ENCODE measurements around the gene ARHGEF19.
"Not testable (repeated sequence)": the region's sequence is repeated elsewhere in the genome, so short reads cannot be mapped to it uniquely, and the experiment has no call there.

Gene ARHGEF19

DNA sequence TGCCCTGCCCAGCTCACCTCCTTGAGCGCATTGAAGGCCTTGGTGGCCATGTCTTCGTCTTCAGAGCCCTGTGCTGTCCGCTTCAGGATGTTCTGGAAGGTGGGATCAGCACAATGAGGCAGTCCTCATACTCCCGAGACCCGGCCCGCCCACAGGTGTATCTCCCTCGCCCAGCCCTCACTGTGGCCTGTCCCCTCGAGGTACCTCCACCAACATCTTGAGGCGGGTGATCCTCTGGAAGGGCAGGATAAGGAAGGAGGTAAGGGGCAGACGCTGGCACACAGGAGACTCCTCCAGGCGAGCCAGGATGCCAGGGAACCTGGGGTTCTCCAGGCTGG, 7.1 kb downstream of the ARHGEF19 start:
- H3K4me3 Mint-ChIP-seq: peak overlapping the region; percentile 7
- H3K4me1 Mint-ChIP-seq: peaks cover 23% of the 10 kb centered on the region
- no peaks in the 10 kb centered on the region for H3K27me3 Mint-ChIP-seq
- no peak overlapping the region for H3K27ac Mint-ChIP-seq
- H3K36me3 Mint-ChIP-seq: peaks cover 2% of the 10 kb centered on the region
- H3K9me3 Mint-ChIP-seq: no peaks in the 10 kb centered on the region

DNA sequence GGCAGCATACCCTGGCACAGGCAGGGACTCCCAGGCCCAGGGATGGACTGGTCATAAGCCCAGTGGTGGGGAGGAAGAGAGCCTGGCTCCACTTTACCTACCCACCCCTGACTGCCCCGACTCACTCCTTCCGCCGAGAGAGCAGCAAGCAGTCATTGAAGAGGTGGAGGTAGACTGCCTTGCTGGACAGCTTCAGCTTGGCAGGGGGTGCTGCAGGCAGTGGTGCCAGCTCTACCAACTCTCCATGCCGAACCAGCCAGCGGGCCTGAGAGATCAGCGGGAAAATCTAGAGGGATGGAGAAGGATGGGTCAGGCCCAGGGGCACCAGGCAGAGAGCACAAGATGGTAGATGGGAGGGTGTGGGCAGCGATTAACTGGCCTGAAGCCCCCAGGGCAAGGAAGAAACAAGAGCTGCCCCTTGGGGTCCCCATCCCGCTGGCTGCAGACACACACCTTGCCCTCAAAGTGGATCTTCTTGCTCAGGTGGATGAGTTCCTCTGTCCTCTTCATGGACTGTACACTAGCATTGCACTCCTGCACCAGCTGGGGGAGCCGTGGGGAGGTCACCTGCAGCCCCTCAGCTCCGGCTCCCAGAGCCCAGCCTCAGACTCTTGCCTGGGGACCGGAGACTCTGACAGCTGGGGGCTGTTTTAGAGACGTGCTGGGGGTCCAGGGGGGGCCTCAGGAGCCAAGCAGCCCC, 7.7 kb downstream of the ARHGEF19 start:
- Mint-ChIP-seq H3K36me3 (peaks cover 2% of the 10 kb centered on the region), H3K4me1 (peaks cover 23% of the 10 kb centered on the region), H3K4me3 (peak overlapping the region; percentile 23), H3K27me3 (no peaks in the 10 kb centered on the region), H3K9me3 (no peaks in the 10 kb centered on the region), H3K27ac (peak overlapping the region; percentile 72)

DNA sequence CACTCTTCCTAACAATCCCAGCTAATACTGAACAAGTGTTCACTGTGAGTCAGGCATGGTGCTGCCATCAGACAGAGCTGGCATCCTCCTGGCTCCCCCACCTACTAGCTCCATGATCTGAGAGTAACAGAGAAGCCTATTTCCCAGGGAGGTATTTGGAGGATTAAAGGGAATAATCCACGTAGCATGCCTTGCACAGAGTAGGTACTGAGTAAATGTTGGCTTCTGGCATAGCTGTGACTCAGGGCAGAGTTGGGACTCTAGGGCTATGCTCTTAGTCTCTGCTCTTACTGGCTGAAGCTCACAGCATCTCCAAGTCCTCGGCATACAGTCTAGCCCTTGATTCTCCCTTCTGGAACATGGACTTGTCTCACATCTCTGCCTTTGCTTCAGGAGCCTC, 8.2 kb downstream of the ARHGEF19 start:
- Mint-ChIP-seq H3K9me3 (no peaks in the 10 kb centered on the region), H3K36me3 (peaks cover 2% of the 10 kb centered on the region), H3K27me3 (no peaks in the 10 kb centered on the region), H3K27ac (no peak overlapping the region), H3K4me1 (peaks cover 23% of the 10 kb centered on the region), H3K4me3 (no peak overlapping the region)

DNA sequence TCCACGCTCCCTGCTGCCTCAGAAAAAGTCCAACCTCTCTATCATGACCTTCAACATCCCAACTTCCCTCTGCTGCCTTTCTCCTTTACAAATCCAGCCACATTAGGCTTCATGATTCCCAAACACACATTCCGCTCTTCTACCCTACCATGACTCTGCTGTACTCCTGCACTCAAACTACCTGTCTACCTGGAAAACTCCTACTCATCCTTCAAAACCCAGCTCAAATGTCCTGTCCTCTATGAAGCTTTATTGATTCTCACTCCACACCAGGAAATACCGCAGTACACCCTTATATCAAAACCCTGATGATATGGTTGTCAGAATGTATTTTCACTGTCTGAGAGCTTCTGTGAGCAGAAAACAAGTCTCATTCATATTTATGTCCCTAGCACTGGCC, 8.9 kb downstream of the ARHGEF19 start:
- H3K9me3 Mint-ChIP-seq: no peaks in the 10 kb centered on the region
- peaks cover 23% of the 10 kb centered on the region for H3K4me1 Mint-ChIP-seq
- no peak overlapping the region for H3K4me3 Mint-ChIP-seq
- H3K27me3 Mint-ChIP-seq: no peaks in the 10 kb centered on the region
- peaks cover 2% of the 10 kb centered on the region for H3K36me3 Mint-ChIP-seq
- peak overlapping the region; percentile 1 for H3K27ac Mint-ChIP-seq

DNA sequence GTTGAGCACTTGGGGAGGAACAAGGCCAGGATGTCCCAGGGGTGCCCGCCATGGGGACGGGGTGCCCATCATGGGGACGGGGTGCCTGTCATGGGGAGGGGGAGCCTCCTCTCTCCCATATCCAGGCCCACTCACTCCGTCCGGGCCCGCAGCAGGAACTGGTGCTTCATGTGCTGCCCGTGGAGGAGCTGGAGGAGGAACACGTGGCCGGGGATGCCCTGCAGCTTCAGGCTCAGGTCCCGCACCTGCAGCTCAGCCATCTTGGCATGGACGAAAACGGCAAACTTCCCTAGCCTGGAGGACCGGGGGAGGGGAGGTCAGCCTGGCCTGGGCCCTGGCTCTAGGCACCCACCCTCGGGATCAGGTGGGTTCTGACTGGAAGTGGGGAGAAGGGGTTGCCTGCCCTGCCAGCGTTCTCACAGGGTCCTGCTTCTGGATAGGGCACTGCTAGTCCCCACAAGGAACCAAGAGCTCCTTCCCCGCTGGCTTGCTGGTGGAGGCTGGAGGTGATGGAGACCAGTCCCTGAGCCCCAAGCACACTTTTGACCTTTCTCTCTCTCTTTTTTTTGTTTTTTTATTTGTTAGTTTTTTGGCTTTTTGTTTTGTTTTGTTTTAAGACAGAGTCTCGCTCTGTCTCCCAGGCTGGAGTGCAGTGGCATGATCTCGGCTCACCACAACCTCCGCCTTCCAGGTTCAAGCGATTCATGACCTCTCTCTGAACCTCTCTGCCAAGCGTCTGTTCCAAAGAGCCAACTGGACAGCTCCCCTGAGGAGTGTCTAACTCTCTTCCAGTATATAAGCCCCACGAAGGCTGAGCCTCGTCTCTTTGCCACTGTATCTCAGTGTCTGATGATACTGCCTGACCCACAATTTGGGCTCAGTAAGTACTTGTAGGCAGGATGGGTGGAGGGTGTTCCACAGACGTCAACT, 9.9 kb downstream of the ARHGEF19 start:
- Mint-ChIP-seq H3K9me3 (no peaks in the 10 kb centered on the region), H3K27me3 (no peaks in the 10 kb centered on the region), H3K4me3 (no peak overlapping the region), H3K4me1 (peaks cover 23% of the 10 kb centered on the region), H3K27ac (no peak overlapping the region), H3K36me3 (peaks cover 2% of the 10 kb centered on the region)

DNA sequence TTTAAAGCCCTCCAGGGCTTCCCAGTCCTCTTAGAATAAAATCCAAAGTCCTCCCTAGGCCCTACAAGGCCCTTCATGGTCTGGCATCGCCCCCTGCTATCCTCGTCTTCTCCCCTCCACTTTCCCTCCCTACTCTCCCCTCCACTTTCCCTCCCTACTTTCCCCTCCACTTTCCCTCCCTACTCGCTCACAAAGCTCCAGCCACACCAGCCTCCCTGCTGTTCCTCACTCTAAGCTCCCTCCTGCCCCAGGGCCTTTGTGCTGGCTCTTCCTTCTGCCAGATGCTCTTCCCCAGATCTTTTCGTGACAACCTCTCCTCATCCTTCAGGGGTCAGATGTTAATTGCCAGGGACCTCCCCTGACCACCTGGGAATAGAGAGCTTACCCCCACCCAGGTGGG, 12.8 kb downstream of the ARHGEF19 start:
- Mint-ChIP-seq H3K27me3 (no peaks in the 10 kb centered on the region), H3K4me3 (no peak overlapping the region), H3K9me3 (no peaks in the 10 kb centered on the region), H3K4me1 (peaks cover 12% of the 10 kb centered on the region), H3K27ac (no peak overlapping the region), H3K36me3 (peaks cover 2% of the 10 kb centered on the region)

DNA sequence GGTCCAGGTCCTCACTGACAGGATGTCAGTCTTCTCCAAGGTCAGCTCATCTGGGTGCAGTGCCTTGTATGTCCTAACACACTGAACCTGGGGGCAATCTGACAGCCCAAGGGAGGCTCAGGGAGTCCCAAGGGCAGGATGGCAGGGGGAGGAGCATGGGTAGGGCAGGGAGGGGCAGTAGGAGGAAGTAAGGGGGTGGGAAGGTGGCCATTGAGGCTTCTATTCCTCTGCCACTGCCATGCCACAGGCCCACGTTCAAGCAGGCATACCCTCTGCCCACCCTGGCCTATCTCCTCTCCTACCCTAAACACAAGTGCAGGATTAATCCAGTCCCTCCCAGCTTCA, 13.3 kb downstream of the ARHGEF19 start:
- peaks cover 2% of the 10 kb centered on the region for H3K36me3 Mint-ChIP-seq
- H3K27ac Mint-ChIP-seq: peak overlapping the region; percentile 52
- H3K9me3 Mint-ChIP-seq: no peaks in the 10 kb centered on the region
- peaks cover 6% of the 10 kb centered on the region for H3K4me1 Mint-ChIP-seq
- H3K4me3 Mint-ChIP-seq: no peak overlapping the region
- H3K27me3 Mint-ChIP-seq: no peaks in the 10 kb centered on the region

DNA sequence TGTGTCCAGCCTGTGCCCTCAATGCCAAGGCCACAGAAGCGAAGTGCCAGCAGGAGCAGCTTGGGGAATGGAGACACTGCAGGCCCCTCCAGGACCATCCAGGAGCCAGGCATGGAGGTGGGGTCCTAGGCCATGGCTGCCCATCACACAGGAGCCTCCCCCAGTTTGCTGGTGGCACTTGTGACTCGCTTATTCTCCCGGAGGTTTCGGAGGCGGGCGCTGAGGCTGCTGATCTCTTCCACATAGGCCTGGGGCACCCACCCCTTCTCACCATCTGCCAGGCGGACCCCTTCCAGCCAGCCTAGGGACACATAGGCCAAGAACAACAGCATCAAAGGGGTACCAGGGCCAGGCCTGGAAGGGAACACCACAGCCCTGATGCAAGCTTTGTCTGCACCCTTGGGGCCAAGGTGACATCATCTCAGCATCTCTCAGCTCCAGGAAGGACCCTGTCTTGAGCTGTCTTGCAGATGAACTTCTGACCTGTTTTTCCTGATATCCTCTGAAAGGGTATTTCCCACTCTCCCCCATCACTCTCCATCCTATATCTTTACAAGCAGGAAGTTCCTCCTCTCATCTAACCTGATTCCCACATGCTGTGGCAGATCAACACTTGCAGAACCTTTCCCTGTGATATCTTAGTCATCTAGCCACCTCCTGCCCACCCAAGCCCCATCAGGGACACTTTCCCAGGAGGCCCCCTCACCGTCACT, 13.9 kb downstream of the ARHGEF19 start:
- H3K4me3 Mint-ChIP-seq: no peak overlapping the region
- H3K27me3 Mint-ChIP-seq: no peaks in the 10 kb centered on the region
- peaks cover 2% of the 10 kb centered on the region for H3K36me3 Mint-ChIP-seq
- no peaks in the 10 kb centered on the region for H3K9me3 Mint-ChIP-seq
- H3K27ac Mint-ChIP-seq: peak overlapping the region; percentile 18
- H3K4me1 Mint-ChIP-seq: peaks cover 4% of the 10 kb centered on the region

DNA sequence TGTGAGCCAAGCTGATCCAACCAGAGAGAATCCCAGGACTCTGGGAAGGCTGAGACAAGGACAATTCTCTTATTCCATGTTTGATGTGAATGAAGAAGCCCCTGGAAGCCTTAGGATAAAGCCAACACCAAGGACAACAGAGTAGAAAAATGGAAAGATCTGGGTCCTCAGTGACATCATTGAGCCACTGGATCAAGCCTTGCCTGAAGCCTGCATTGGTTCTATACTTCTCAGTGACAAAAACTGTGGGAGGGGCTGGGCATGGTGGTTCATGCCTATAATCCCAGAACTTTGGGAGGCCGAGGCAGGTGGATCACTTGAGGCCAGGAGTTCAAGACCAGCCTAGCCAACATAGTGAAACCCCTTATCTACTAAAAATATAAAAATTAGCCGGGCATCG, 15.6 kb downstream of the ARHGEF19 start:
- H3K27ac Mint-ChIP-seq: no peak overlapping the region
- H3K4me1 Mint-ChIP-seq: no peaks in the 10 kb centered on the region
- H3K9me3 Mint-ChIP-seq: no peaks in the 10 kb centered on the region
- H3K4me3 Mint-ChIP-seq: no peak overlapping the region
- no peaks in the 10 kb centered on the region for H3K27me3 Mint-ChIP-seq
- H3K36me3 Mint-ChIP-seq: no peaks in the 10 kb centered on the region

DNA sequence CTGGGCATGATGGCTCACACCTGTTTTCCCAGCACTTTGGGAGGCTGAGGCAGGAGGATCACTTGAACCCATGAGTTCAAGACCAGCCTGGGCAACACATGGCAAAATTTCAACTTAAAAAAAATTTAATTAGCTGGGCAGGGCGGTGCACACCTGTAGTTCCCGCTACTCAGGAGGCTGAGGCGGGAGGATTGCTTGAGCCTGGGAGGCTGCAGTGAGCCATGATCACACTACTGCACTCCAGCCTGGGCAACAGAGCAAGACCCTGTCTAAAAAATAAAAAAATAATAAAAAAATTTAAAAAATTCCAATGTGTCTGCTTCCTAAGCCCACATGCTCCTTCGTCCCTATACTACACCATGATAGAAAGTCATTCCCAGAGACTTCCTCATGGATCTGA, 16.3 kb downstream of the ARHGEF19 start:
- not testable (repeated sequence) for H3K4me1 Mint-ChIP-seq, H3K27me3 Mint-ChIP-seq, H3K4me3 Mint-ChIP-seq, H3K27ac Mint-ChIP-seq, H3K36me3 Mint-ChIP-seq, H3K9me3 Mint-ChIP-seq

DNA sequence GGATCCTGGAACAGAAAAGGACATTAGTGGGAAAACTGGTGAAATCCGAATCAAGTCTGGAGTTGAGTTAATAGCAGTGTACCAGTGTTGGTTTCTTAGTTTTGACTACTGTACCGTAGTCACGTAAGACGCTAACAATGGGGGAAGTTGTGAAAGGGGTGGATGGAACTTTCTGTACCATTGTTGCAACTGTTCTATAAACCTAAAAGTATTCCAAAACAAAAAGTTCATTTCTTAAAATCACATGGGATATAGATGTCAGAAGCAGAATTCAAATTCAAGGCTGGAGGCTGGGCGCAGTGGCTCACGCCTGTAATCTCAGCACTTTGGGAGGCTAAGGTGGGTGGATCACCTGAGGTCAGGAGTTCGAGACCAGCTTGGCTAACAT, 16.9 kb downstream of the ARHGEF19 start:
- H3K36me3 Mint-ChIP-seq: no peaks in the 10 kb centered on the region

DNA sequence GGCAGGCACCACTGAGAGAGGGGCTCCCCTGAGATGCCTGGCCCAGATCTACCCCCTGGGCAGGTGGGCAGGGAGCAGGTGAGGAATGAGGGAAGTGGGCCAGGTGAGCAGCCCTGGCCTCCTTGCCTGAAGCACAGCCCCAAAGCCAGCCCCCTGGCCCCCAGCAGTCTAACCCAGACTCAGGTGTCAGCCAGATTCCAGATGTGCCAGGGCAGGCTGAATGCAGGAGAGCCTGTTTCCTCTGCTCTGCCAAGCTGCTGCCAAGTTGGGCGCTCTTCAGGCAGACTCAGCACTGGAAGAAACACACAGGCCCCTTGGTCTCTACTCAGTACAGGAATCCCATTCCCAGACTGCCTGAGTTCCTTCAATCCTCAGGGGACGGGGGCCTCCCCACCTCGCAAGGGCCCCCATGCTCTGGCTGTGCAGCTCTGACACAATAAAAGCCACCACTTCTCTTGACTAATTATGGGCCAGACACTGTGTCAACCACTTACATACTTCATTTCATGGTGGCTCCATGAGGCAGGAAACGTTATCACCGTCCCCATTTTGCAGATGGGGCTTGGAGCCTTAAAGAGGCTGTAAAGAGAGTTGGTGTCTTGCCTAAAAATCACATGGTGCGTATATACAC, 20.4 kb downstream of the ARHGEF19 start:
- H3K27ac Mint-ChIP-seq: no peak overlapping the region
- H3K27me3 Mint-ChIP-seq: peaks cover 4% of the 10 kb centered on the region
- no peak overlapping the region for H3K4me3 Mint-ChIP-seq
- no peaks in the 10 kb centered on the region for H3K36me3 Mint-ChIP-seq
- no peaks in the 10 kb centered on the region for H3K4me1 Mint-ChIP-seq
- no peaks in the 10 kb centered on the region for H3K9me3 Mint-ChIP-seq

More for the DNA sequence above, 16.9 kb downstream of the ARHGEF19 start:
- H3K4me1 Mint-ChIP-seq: no peaks in the 10 kb centered on the region
- H3K27ac Mint-ChIP-seq: no peak overlapping the region
- H3K27me3 Mint-ChIP-seq: no peaks in the 10 kb centered on the region
- no peak overlapping the region for H3K4me3 Mint-ChIP-seq
- H3K9me3 Mint-ChIP-seq: no peaks in the 10 kb centered on the region

DNA sequence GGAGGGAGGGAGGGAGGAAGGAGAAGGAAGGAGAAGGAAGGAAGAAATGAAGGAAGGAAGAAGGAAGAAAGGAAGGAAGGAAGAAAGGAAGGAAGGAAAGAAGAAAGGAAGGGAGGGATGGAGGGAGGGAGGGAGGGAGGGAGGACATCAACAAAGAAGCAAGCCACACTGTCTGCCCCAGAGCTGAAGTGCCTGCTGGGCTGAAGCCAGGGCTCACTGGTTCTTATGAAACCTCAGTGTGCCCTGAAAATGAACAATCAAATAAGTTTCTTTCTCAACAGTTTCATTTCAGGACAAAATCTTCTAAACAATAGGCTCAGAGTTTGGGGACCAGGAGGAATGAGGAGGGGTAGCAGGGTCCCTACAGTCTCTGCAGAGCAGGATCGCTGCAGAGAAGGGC, 21.1 kb downstream of the ARHGEF19 start:
- H3K4me1 Mint-ChIP-seq: no peaks in the 10 kb centered on the region
- no peaks in the 10 kb centered on the region for H3K9me3 Mint-ChIP-seq
- no peak overlapping the region for H3K4me3 Mint-ChIP-seq
- H3K27ac Mint-ChIP-seq: no peak overlapping the region
- H3K27me3 Mint-ChIP-seq: peaks cover 4% of the 10 kb centered on the region
- no peaks in the 10 kb centered on the region for H3K36me3 Mint-ChIP-seq

DNA sequence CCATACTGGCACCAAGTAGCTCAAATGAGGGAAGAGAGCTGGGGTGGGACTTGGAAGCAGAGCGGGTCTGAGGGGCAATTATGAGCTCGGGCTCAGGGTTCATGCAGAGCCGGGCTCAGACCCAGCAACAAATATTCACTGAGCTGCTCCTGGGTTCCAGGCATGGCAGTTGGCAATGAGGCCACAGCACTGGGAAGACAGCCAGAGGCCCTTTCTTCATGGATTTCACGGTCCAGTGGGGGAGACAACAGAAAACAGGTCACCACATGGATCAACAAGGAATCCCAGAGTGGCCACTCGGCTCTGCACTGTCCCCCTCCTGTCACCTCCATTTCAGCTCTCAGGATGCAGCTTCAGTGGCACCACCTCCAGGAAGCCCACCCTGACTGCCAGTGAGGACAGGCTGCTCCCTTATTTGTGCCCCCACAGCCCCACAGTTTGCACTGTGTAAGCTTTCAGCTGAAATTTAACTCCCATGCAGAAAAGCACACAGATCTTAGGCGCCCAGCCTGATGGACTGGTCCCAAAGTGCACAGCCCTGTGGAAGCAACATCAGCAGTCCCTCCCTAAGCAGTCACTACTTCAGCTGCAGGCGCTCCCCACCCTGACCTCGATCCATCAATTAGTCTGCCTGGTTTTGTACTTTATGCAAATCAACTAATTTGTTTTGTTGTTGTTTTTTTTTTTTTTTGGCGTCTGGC, 22.4 kb downstream of the ARHGEF19 start:
- Mint-ChIP-seq H3K36me3 (no peaks in the 10 kb centered on the region), H3K27me3 (peaks cover 4% of the 10 kb centered on the region), H3K27ac (no peak overlapping the region), H3K4me3 (no peak overlapping the region), H3K9me3 (no peaks in the 10 kb centered on the region), H3K4me1 (no peaks in the 10 kb centered on the region)

DNA sequence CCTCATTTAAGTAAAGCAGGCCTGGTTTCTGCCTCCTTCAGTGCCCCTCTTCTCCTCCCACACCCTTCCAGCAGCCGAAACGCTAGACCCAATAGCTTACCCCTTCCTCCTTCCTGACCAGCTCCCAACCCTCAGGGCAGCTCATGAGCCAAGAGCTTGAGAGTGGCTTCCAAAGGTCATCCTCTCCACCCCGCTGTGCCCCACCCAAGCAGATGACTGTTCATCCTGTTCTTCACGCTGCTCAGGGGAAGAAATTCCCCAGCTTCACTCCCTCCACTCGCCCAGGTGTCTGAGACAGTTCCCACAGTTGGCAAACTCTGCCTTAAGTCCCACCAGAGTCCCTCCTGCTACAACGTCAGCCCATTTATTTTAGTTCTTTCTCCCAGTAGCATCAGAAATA, 23.4 kb downstream of the ARHGEF19 start:
- Mint-ChIP-seq H3K4me3 (no peak overlapping the region), H3K9me3 (no peaks in the 10 kb centered on the region), H3K36me3 (no peaks in the 10 kb centered on the region), H3K4me1 (no peaks in the 10 kb centered on the region), H3K27ac (no peak overlapping the region), H3K27me3 (peaks cover 4% of the 10 kb centered on the region)

All from activated naive CD4-positive, alpha-beta T cell treated with anti-CD3 and anti-CD28 coated beads, Interleukin-2, amount 50 U/mL, for 24 hours (primary cell).